ENCODE measurements around the gene C12orf56. TPM values are rescaled to one million over a fixed set of nuclear protein-coding genes. Genes with fewer than 3 reads are reported as not detected.
"Not testable (repeated sequence)": the region's sequence is repeated elsewhere in the genome, so short reads cannot be mapped to it uniquely, and the experiment has no call there.

The C12orf56 gene
- total RNA-seq, 2 experiments from 2014 or later: not detected

- not testable (repeated sequence) for H3K4me3 Mint-ChIP-seq
Observed at GRCh38 chr12:64329031-64329710, 61.4 kb downstream of the C12orf56 start.

GRCh38 chr12:64325055-64325454 lies 65.5 kb downstream of the C12orf56 start:
- Mint-ChIP-seq H3K27me3 (ENCODE audit: low read depth) (no peaks in the 10 kb centered on the region), H3K36me3 (ENCODE audit: low read depth) (no peaks in the 10 kb centered on the region), H3K4me1 (ENCODE audit: low read depth) (no peaks in the 10 kb centered on the region), H3K9me3 (peaks cover 1% of the 10 kb centered on the region), H3K4me3 (no peak overlapping the region), H3K27ac (no peak overlapping the region)
- CTCF ChIA-PET: no interaction called here
- intact Hi-C loops (cut with micrococcal nuclease): no loop called here
- no peak for DNase-seq

More at GRCh38 chr12:64329031-64329710, 61.4 kb downstream of the C12orf56 start:
- H3K4me1 Mint-ChIP-seq (ENCODE audit: low read depth); H3K27ac Mint-ChIP-seq; intact Hi-C loops (cut with micrococcal nuclease); H3K36me3 Mint-ChIP-seq (ENCODE audit: low read depth); H3K9me3 Mint-ChIP-seq; DNase-seq; H3K27me3 Mint-ChIP-seq (ENCODE audit: low read depth): not testable (repeated sequence)
- CTCF ChIA-PET: interaction anchor here (0.7 kb wide), 1 partner anchor 986 kb away, joined by 3 read pairs; no protein-coding TSS in a partner anchor

- DNase-seq: no peak
- Mint-ChIP-seq H3K4me1 (ENCODE audit: low read depth) (peaks cover 2% of the 10 kb centered on the region), H3K27me3 (ENCODE audit: low read depth) (no peaks in the 10 kb centered on the region), H3K36me3 (ENCODE audit: low read depth) (no peaks in the 10 kb centered on the region), H3K27ac (no peak overlapping the region), H3K9me3 (peaks cover 1% of the 10 kb centered on the region), H3K4me3 (no peak overlapping the region)
- CTCF ChIA-PET: no interaction called here
- intact Hi-C loops (cut with micrococcal nuclease): no loop called here
Observed at GRCh38 chr12:64323476-64324225, 66.9 kb downstream of the C12orf56 start.

- no peak overlapping the region for H3K27ac Mint-ChIP-seq
- DNase-seq: no peak
- H3K27me3 Mint-ChIP-seq (ENCODE audit: low read depth): no peaks in the 10 kb centered on the region
- no peaks in the 10 kb centered on the region for H3K36me3 Mint-ChIP-seq (ENCODE audit: low read depth)
- peaks cover 1% of the 10 kb centered on the region for H3K9me3 Mint-ChIP-seq
- intact Hi-C loops (cut with micrococcal nuclease): no loop called here
- no peak overlapping the region for H3K4me3 Mint-ChIP-seq
- peaks cover 3% of the 10 kb centered on the region for H3K4me1 Mint-ChIP-seq (ENCODE audit: low read depth)
- CTCF ChIA-PET: no interaction called here
Observed at GRCh38 chr12:64323006-64323405, 67.6 kb downstream of the C12orf56 start.

- Mint-ChIP-seq H3K9me3 (peaks cover 1% of the 10 kb centered on the region), H3K27ac (no peak overlapping the region), H3K4me1 (ENCODE audit: low read depth) (peaks cover 3% of the 10 kb centered on the region), H3K27me3 (ENCODE audit: low read depth) (no peaks in the 10 kb centered on the region), H3K36me3 (ENCODE audit: low read depth) (no peaks in the 10 kb centered on the region), H3K4me3 (no peak overlapping the region)
- no peak for DNase-seq
- intact Hi-C loops (cut with micrococcal nuclease): no loop called here
- CTCF ChIA-PET: interaction anchor here (0.6 to 0.7 kb wide), 2 partner anchors 309 to 448 kb away, joined by 3 to 4 read pairs; no protein-coding TSS in a partner anchor
Observed at GRCh38 chr12:64320611-64321010, 69.9 kb downstream of the C12orf56 start.

- H3K9me3 Mint-ChIP-seq; H3K4me3 Mint-ChIP-seq; H3K27me3 Mint-ChIP-seq (ENCODE audit: low read depth); intact Hi-C loops (cut with micrococcal nuclease); H3K4me1 Mint-ChIP-seq (ENCODE audit: low read depth); H3K27ac Mint-ChIP-seq; CTCF ChIA-PET; DNase-seq; H3K36me3 Mint-ChIP-seq (ENCODE audit: low read depth): not testable (repeated sequence)
Observed at GRCh38 chr12:64319540-64320225, 70.9 kb downstream of the C12orf56 start.

GRCh38 chr12:64318605-64319004 lies 72.0 kb downstream of the C12orf56 start:
- H3K36me3 Mint-ChIP-seq (ENCODE audit: low read depth): no peaks in the 10 kb centered on the region
- peaks cover 3% of the 10 kb centered on the region for H3K4me1 Mint-ChIP-seq (ENCODE audit: low read depth)
- peaks cover 1% of the 10 kb centered on the region for H3K9me3 Mint-ChIP-seq
- intact Hi-C loops (cut with micrococcal nuclease): no loop called here
- peak; percentile 12 for DNase-seq
- H3K4me3 Mint-ChIP-seq: no peak overlapping the region
- no peaks in the 10 kb centered on the region for H3K27me3 Mint-ChIP-seq (ENCODE audit: low read depth)
- CTCF ChIA-PET: interaction anchor here (0.5 kb wide), 1 partner anchor 83 kb away, joined by 3 read pairs; no protein-coding TSS in a partner anchor
- H3K27ac Mint-ChIP-seq: no peak overlapping the region

GRCh38 chr12:64311877-64312276 lies 78.7 kb downstream of the C12orf56 start:
- H3K27me3 Mint-ChIP-seq (ENCODE audit: low read depth): no peaks in the 10 kb centered on the region
- DNase-seq: no peak

GRCh38 chr12:64304571-64304970 lies 86.0 kb downstream of the C12orf56 start:
- Mint-ChIP-seq H3K4me3 (no peak overlapping the region), H3K9me3 (no peaks in the 10 kb centered on the region), H3K27me3 (ENCODE audit: low read depth) (peaks cover 7% of the 10 kb centered on the region), H3K36me3 (ENCODE audit: low read depth) (no peaks in the 10 kb centered on the region), H3K27ac (no peak overlapping the region), H3K4me1 (ENCODE audit: low read depth) (no peaks in the 10 kb centered on the region)
- DNase-seq: no peak
- CTCF ChIA-PET: interaction anchor here (0.7 to 0.8 kb wide), 2 partner anchors 39 to 503 kb away, joined by 3 read pairs; no protein-coding TSS in a partner anchor
- intact Hi-C loops (cut with micrococcal nuclease): no loop called here

More at GRCh38 chr12:64311877-64312276, 78.7 kb downstream of the C12orf56 start:
- Mint-ChIP-seq H3K27ac (no peak overlapping the region), H3K4me1 (ENCODE audit: low read depth) (no peaks in the 10 kb centered on the region), H3K36me3 (ENCODE audit: low read depth) (no peaks in the 10 kb centered on the region), H3K4me3 (no peak overlapping the region), H3K9me3 (no peaks in the 10 kb centered on the region)
- intact Hi-C loops (cut with micrococcal nuclease): no loop called here
- CTCF ChIA-PET: no interaction called here

- DNase-seq: no peak
- Mint-ChIP-seq H3K27me3 (ENCODE audit: low read depth) (peaks cover 7% of the 10 kb centered on the region), H3K27ac (no peak overlapping the region), H3K4me3 (no peak overlapping the region), H3K36me3 (ENCODE audit: low read depth) (no peaks in the 10 kb centered on the region), H3K9me3 (no peaks in the 10 kb centered on the region), H3K4me1 (ENCODE audit: low read depth) (peaks cover 2% of the 10 kb centered on the region)
- CTCF ChIA-PET: no interaction called here
- intact Hi-C loops (cut with micrococcal nuclease): no loop called here
Observed at GRCh38 chr12:64299628-64300027, 90.9 kb downstream of the C12orf56 start.

GRCh38 chr12:64296301-64296700 lies 94.3 kb downstream of the C12orf56 start:
- CTCF ChIA-PET: interaction anchor here (0.6 kb wide), 1 partner anchor 40 kb away, joined by 3 read pairs; no protein-coding TSS in a partner anchor
- no peak for DNase-seq
- no peak overlapping the region for H3K4me3 Mint-ChIP-seq
- intact Hi-C loops (cut with micrococcal nuclease): no loop called here
- H3K27ac Mint-ChIP-seq: no peak overlapping the region
- peaks cover 7% of the 10 kb centered on the region for H3K27me3 Mint-ChIP-seq (ENCODE audit: low read depth)
- no peaks in the 10 kb centered on the region for H3K9me3 Mint-ChIP-seq
- peaks cover 6% of the 10 kb centered on the region for H3K4me1 Mint-ChIP-seq (ENCODE audit: low read depth)
- H3K36me3 Mint-ChIP-seq (ENCODE audit: low read depth): no peaks in the 10 kb centered on the region

- Mint-ChIP-seq H3K4me1 (ENCODE audit: low read depth) (peaks cover 6% of the 10 kb centered on the region), H3K9me3 (no peaks in the 10 kb centered on the region), H3K36me3 (ENCODE audit: low read depth) (no peaks in the 10 kb centered on the region), H3K27me3 (ENCODE audit: low read depth) (no peaks in the 10 kb centered on the region), H3K4me3 (no peak overlapping the region), H3K27ac (no peak overlapping the region)
- intact Hi-C loops (cut with micrococcal nuclease): no loop called here
- DNase-seq: no peak
- CTCF ChIA-PET: no interaction called here
Observed at GRCh38 chr12:64293654-64294364, 96.7 kb downstream of the C12orf56 start.

Measured in activated naive CD4-positive, alpha-beta T cell treated with anti-CD3 and anti-CD28 coated beads for 36 hours (primary cell).